Heart left ventricle (tissue), 13 donors: ENCODE results near the gene BRSK1.

ENCODE experiments used
- POLR2A ChIP-seq, 2 donors: fragments of 450-650 bp; IDR thresholded peaks; one replicate each; pipeline ENCODE4 v1.6.1; 2017; ENCODE audit warnings: antibody characterized with exemption in 2 of 2, mild to moderate bottlenecking in 2 of 2, moderate library complexity in 2 of 2
- TF ChIP-seq, protein P1 (sequence below), 12 donors: fragments of 200-600 bp; sonication (generic) in 4 of 12; IDR thresholded peaks; one replicate each; pipeline versions ENCODE4 v1.5.0 to v1.8.0; 2018 to 2022; ENCODE audit warnings: antibody characterized with exemption in 12 of 12, mild to moderate bottlenecking in 5 of 12
- donor health status: ischemic (EF 13 %, LVEDD 7.1; RV severe dilation, severe dysfunction).
- donor health status: DM: no; HTN: yes; CAD: no.
- donor health status: DM: no; HTN: no; CAD: no.
- donor health status: ischemic (EF 25% LVEDD 6.9; RV normal size, moderate dysfunction).
- donor health status: ischemic (EF 25% LVEDD 5.7; RV mildly dilated, moderate dysfunction).
- donor health status: ischemic (EF 35%, LVEDD 5.7; RV mildly dilated, moderate dysfunction).
- donor health status: nonischemic (EF 11% LVEDD 7.7; RV severe dilation, severe dysfunction).
- donor health status: DM: yes; HTN: yes; CAD: no.
- donor health status: PGD.
- donor health status: ischemic (EF 29% LVEDD 5.4; RV normal size, mild dysfunction).
- donor health status: nonischemic (EF 23%, LVEDD 6.1; RV moderate dilation, normal function).

DNA sequence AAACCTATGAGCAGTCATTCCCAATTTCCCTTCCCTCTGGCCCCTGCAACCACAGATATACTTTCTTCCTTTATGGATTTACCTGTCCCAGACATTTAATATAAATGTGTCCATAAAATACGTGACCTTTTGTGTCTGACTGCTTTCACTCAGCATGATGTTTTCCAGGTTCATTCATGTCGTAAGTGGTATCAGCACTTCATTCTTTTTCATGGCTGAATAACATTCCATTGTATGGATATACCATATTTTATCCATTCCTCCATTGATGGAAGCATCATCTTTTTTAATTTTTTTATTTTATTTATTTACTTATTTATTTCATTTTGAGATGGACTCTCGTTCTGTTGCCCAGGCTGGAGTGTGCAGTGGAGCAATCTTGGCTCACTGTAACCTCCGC is 17.0 kb upstream of the BRSK1 start:
- TF ChIP-seq, protein P1, sequence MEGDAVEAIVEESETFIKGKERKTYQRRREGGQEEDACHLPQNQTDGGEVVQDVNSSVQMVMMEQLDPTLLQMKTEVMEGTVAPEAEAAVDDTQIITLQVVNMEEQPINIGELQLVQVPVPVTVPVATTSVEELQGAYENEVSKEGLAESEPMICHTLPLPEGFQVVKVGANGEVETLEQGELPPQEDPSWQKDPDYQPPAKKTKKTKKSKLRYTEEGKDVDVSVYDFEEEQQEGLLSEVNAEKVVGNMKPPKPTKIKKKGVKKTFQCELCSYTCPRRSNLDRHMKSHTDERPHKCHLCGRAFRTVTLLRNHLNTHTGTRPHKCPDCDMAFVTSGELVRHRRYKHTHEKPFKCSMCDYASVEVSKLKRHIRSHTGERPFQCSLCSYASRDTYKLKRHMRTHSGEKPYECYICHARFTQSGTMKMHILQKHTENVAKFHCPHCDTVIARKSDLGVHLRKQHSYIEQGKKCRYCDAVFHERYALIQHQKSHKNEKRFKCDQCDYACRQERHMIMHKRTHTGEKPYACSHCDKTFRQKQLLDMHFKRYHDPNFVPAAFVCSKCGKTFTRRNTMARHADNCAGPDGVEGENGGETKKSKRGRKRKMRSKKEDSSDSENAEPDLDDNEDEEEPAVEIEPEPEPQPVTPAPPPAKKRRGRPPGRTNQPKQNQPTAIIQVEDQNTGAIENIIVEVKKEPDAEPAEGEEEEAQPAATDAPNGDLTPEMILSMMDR (IDR thresholded peaks at IDR 0.05): no peak
- TF ChIP-seq POLR2A (IDR thresholded peaks at IDR 0.05): no peak
